PFSK-1 (cell line): ENCODE results near the gene DNAH6.

Experiments used
- FOXP2 ChIP-seq: optimal IDR thresholded peaks from 2 replicates; pipeline ENCODE3; 2011; ENCODE audit warnings: borderline replicate concordance, control low read depth, inconsistent platforms; ENCODE audit not compliant: insufficient read depth; ENCODE audit errors: extremely low read length, extremely low read depth
- POLR2AphosphoS5 ChIP-seq: IDR thresholded peaks from 2 replicates; pipeline ENCODE4 v1.6.1; 2012; ENCODE audit warnings: low read depth, mild to moderate bottlenecking, control low read depth, low read length, moderate library complexity
- SIN3A ChIP-seq: IDR thresholded peaks from 2 replicates; pipeline ENCODE4 v1.6.1; 2012; ENCODE audit warnings: mild to moderate bottlenecking, low read length, moderate library complexity, borderline replicate concordance; ENCODE audit not compliant: insufficient read depth
- TAF1 ChIP-seq: IDR thresholded peaks from 2 replicates; pipeline ENCODE4 v1.6.1; 2012; ENCODE audit warnings: low read length, control low read depth, borderline replicate concordance; ENCODE audit not compliant: insufficient read depth
- TF ChIP-seq, protein P1 (sequence below), 2 experiments: IDR thresholded peaks; 2 replicates each; pipeline versions ENCODE4 v1.6.1 to v1.8.0; 2011 to 2012; ENCODE audit warnings: low read depth in 2 of 2, low read length in 2 of 2, control low read depth in 1 of 2, inconsistent platforms in 1 of 2, mild to moderate bottlenecking in 1 of 2, moderate library complexity in 1 of 2; ENCODE audit not compliant: insufficient read depth in 1 of 2

Gene DNAH6

DNA sequence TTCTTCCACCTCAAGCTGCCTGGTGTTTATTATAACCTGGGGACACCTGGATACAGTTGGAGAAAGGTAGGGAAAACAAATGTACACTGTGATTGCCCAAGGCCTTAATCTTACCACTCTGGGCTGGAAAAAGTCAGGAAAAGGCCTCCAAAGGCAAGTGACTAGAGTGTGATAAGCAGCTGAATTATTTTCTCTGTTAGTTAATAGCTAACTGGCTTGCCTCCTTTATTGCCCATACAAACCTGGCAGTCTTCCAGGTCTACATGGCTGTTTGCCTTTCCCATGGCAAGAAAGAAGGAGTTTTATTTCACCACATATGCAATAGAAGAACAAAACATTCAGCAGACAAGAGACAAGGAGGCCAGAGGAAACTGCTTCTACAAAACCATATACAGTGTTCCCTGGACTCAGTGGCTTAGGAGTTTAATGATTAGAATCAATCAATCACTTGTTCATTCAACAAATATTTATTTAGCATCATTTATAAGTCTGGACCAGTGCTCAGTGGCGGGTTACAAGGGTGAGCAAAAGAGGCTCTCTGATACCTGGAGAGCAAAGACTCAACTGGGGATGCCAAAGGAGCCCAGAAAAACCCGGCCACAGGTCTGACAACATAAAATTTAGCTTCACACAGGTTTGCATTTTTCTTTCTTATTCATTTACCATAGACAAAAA is 29.7 kb upstream of the DNAH6 start:
- TF ChIP-seq TAF1 (no peak), FOXP2 (no peak), POLR2AphosphoS5 (no peak), SIN3A (no peak)
- TF ChIP-seq, protein P1, sequence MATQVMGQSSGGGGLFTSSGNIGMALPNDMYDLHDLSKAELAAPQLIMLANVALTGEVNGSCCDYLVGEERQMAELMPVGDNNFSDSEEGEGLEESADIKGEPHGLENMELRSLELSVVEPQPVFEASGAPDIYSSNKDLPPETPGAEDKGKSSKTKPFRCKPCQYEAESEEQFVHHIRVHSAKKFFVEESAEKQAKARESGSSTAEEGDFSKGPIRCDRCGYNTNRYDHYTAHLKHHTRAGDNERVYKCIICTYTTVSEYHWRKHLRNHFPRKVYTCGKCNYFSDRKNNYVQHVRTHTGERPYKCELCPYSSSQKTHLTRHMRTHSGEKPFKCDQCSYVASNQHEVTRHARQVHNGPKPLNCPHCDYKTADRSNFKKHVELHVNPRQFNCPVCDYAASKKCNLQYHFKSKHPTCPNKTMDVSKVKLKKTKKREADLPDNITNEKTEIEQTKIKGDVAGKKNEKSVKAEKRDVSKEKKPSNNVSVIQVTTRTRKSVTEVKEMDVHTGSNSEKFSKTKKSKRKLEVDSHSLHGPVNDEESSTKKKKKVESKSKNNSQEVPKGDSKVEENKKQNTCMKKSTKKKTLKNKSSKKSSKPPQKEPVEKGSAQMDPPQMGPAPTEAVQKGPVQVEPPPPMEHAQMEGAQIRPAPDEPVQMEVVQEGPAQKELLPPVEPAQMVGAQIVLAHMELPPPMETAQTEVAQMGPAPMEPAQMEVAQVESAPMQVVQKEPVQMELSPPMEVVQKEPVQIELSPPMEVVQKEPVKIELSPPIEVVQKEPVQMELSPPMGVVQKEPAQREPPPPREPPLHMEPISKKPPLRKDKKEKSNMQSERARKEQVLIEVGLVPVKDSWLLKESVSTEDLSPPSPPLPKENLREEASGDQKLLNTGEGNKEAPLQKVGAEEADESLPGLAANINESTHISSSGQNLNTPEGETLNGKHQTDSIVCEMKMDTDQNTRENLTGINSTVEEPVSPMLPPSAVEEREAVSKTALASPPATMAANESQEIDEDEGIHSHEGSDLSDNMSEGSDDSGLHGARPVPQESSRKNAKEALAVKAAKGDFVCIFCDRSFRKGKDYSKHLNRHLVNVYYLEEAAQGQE (IDR thresholded peaks at IDR 0.05; ENCODE audit: insufficient read depth in 1 of 2, low read depth in 2 of 2, low read length in 2 of 2): no peak

DNA sequence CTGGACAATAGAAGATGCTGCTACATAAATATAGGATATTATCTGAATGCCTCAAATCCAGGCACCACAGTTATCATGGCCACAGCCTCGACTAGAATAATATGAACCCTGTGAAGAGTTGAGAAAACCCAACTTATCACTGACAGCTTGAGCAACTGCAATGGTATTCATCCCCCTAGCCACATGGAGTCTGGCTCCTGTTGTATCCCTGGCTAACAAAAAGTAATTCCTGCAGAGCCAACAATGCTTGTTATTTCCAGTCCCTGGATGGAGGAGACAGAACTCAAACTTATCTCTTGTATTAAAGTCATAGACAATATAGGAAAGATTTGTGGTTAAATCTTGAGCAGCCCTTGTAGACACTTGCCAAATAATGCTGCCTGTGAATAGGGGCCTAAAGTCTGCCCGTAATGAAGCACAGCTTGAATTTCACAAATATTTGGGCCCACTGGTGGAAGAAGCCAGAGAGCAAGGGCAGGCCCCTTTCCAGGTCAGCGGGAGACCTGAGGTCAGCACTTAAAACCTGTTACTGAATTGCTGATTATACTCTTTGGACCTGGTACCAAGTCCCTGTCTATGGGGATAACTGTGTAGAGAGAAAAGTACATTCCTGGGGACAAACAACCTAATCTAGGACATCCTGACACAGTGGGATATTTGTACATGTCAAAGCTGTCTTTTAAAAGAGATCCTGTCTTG is 28.9 kb upstream of the DNAH6 start:
- no peak for TF ChIP-seq TAF1
- TF ChIP-seq SIN3A: no peak
- TF ChIP-seq POLR2AphosphoS5: no peak
- no peak for TF ChIP-seq FOXP2
- TF ChIP-seq, protein P1 (IDR thresholded peaks at IDR 0.05; ENCODE audit: insufficient read depth in 1 of 2, low read depth in 2 of 2, low read length in 2 of 2): no peak

DNA sequence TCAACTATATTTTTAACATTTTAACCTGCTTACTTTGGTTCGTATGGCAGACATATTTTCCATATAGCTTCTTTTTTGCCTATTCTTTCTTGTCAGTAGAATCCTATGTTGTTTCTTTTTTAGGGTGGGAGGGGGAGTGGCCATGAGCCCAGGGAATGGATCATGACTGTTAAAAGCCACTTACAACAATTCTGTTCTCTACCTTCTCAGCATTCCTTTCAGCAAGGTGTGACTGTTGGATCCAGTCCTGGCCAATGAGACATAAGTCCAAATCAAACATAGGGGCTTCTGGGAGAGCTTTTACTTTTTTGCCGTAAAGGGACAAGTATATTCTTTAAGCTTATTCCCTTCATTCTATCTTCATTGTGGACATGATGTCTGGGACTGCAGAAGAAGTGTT is 25.0 kb upstream of the DNAH6 start:
- no peak for TF ChIP-seq TAF1
- TF ChIP-seq SIN3A: no peak
- TF ChIP-seq FOXP2: no peak
- no peak for TF ChIP-seq POLR2AphosphoS5
- TF ChIP-seq, protein P1 (IDR thresholded peaks at IDR 0.05; ENCODE audit: insufficient read depth in 1 of 2, low read depth in 2 of 2, low read length in 2 of 2): no peak

DNA sequence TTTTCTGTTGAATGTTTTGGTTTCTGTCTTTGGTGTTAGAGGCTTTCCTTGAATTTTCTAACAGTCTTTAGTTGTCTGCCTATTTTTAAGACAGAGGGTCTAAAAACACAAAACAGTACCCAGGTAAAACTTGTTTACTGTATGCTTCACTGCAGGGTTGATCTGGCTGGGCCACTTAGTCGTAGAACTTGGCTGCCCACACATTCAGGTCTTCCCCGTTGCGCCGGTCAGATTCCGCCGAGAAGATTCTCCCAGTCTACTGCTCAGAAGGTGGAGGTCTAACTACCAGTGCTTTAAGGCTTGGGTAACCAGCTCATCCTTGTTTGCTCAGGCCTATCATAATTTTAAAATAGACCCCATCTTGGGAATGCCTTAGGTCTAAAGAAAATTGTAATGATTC is 24.6 kb upstream of the DNAH6 start:
- TF ChIP-seq POLR2AphosphoS5 (no peak), FOXP2 (no peak), TAF1 (no peak), SIN3A (no peak)
- TF ChIP-seq, protein P1 (IDR thresholded peaks at IDR 0.05; ENCODE audit: insufficient read depth in 1 of 2, low read depth in 2 of 2, low read length in 2 of 2): no peak
